Measurements from ENCODE around the gene LRRC8D. TPM values are rescaled to one million over a fixed set of nuclear protein-coding genes. Genes with fewer than 3 reads are reported as not detected.

Gene LRRC8D
- total RNA-seq, 1 donor from 2014 or later, result 1.3 TPM

DNA sequence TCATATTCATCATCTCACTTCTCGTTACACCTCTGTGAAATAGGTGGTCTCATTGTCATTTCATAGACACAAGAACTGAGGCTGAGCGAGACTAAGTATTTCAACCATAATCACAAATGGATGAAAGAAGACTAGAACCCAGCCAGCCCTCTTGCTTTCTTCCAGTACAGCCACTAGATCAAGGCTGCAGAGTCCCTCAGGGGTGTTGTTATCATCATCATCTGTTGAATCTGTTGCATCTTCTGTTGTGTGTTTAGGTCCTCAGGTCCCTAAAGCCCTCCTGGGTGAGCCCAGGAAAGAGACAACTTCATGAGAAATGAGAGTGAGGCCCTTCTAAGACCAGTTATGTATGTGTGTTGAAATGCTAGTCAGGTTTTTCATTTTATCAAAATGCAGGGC lies 87.4 kb downstream of the LRRC8D start:
- TF ChIP-seq CTCF (IDR thresholded peaks at IDR 0.05), result no peak
- Histone ChIP-seq H3K36me3 (no peaks in the 10 kb centered on the region), H3K9me3 (no peaks in the 10 kb centered on the region), H3K4me3 (no peak overlapping the region), H3K27ac (no peak overlapping the region), H3K4me1 (peaks cover 0 to 4% of the 10 kb centered on the region in 2 donors), H3K27me3 (no peaks in the 10 kb centered on the region)
- intact Hi-C loops (cut with DNase I), result no loop called here
- no peak for DNase-seq (ENCODE audit: low spot score in 2 of 2)

DNA sequence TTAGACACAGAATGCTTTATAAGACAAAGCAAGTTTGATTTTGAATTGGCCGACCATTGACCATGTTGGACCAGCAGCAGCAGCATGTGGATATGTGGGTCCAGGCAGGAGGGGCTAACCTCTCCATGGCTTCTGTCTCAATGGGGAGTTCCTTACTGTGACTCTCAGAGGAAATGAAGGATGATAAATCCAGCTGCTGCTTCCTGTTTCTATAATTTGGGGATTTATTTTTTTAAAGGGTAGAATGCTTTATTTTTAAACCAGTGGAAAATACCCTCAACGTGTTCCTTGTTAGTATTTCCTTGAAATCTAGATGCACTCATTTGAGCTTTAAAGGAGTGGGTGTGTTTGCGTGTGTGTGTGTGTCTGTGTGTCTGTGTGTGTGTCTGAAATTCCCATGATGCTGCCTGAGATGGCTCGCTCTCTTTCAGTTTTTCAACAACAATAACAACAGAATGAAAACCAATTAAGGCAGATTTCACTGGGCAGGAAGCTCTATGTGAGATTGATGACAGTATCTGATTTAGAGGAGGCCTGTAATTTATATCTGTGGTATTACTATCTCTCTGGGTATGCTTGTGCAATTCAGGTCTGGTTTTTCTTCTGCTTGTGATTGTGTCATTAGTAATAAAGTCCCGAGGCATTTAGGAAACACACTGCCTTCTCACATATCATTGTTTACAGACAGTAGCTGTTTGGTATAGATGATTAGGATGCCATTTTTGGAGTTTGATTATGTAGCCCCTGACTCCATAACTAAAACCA lies 88.0 kb downstream of the LRRC8D start:
- Histone ChIP-seq H3K36me3 (no peaks in the 10 kb centered on the region), H3K27ac (no peak overlapping the region), H3K4me1 (peaks cover 0 to 4% of the 10 kb centered on the region in 2 donors), H3K9me3 (no peaks in the 10 kb centered on the region), H3K4me3 (no peak overlapping the region), H3K27me3 (no peaks in the 10 kb centered on the region)
- DNase-seq (ENCODE audit: low spot score in 2 of 2), result no peak
- intact Hi-C loops (cut with DNase I), result no loop called here
- no peak for TF ChIP-seq CTCF (IDR thresholded peaks at IDR 0.05)

DNA sequence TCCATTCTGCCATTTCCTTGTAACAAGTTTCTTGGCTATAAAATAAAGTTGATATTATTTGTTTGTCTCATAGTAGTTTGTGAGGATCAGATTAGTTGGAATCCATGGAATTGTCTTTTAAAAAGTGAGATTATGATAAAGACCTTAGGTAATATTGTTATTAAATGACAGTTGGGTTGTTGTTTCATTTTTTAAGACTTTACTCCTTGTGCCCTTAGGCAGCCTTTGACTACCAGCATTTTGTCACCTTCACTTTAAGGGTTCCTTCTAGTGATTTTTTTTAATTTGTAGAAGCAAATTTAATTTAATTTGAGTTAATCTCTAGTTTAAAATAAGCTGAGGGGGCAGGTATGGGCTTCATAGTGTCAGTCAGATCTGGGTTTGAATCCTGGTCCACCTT lies 89.4 kb downstream of the LRRC8D start:
- intact Hi-C loops (cut with DNase I), result no loop called here
- H3K27ac ChIP-seq, result no peak overlapping the region
- no peaks in the 10 kb centered on the region for H3K36me3 ChIP-seq
- no peak for DNase-seq (ENCODE audit: low spot score in 2 of 2)
- H3K27me3 ChIP-seq, result no peaks in the 10 kb centered on the region
- no peaks in the 10 kb centered on the region for H3K9me3 ChIP-seq
- peaks cover 0 to 4% of the 10 kb centered on the region in 2 donors for H3K4me1 ChIP-seq
- no peak overlapping the region for H3K4me3 ChIP-seq
- TF ChIP-seq CTCF (IDR thresholded peaks at IDR 0.05), result no peak

- DNase-seq (ENCODE audit: low spot score in 2 of 2), result no peak
- TF ChIP-seq CTCF (IDR thresholded peaks at IDR 0.05), result no peak
- H3K27ac ChIP-seq, result no peak overlapping the region
- no peaks in the 10 kb centered on the region for H3K36me3 ChIP-seq
- H3K27me3 ChIP-seq, result no peaks in the 10 kb centered on the region
- H3K4me1 ChIP-seq, result peaks cover 0 to 4% of the 10 kb centered on the region in 2 donors
- H3K4me3 ChIP-seq, result no peak overlapping the region
- intact Hi-C loops (cut with DNase I), result no loop called here
- H3K9me3 ChIP-seq, result no peaks in the 10 kb centered on the region
Measured at GRCh38 chr1:89910780-89911179, 89.9 kb downstream of the LRRC8D start.

GRCh38 chr1:89911191-89911991 lies 90.6 kb downstream of the LRRC8D start:
- no peak for TF ChIP-seq CTCF (IDR thresholded peaks at IDR 0.05)
- no peaks in the 10 kb centered on the region for H3K36me3 ChIP-seq
- peaks cover 0 to 4% of the 10 kb centered on the region in 2 donors for H3K4me1 ChIP-seq
- no peak overlapping the region for H3K27ac ChIP-seq
- H3K4me3 ChIP-seq, result no peak overlapping the region
- no peak for DNase-seq (ENCODE audit: low spot score in 2 of 2)
- no peaks in the 10 kb centered on the region for H3K27me3 ChIP-seq
- H3K9me3 ChIP-seq, result no peaks in the 10 kb centered on the region
- intact Hi-C loops (cut with DNase I), result no loop called here
